Lower lobe of right lung (tissue), 2 donors: ENCODE data around the gene TRIM7. TPM values are rescaled to one million over a fixed set of nuclear protein-coding genes. Genes with fewer than 3 reads are reported as not detected.

ENCODE experiments used
- ATAC-seq, 2 donors: fragments of 200-7000 bp; cut with Tn5 transposase; one replicate each; pipeline ENCODE4 v1.9.1; 2020 to 2022; ENCODE audit warnings: mild to moderate bottlenecking in 2 of 2, moderate library complexity in 2 of 2
- DNase-seq: peaks from one replicate; pipeline ENCODE4 v3.0.0-alpha.2; 2020
- H3K27ac ChIP-seq: fragments of 200-600 bp; one replicate; pipeline ENCODE4 v1.8.0; 2022
- H3K27me3 ChIP-seq: fragments of 200-600 bp; one replicate; pipeline ENCODE4 v1.8.0; 2022; ENCODE audit warnings: low read depth
- H3K36me3 ChIP-seq: fragments of 200-600 bp; one replicate; pipeline ENCODE4 v1.8.0; 2022; ENCODE audit warnings: mild to moderate bottlenecking
- H3K4me1 ChIP-seq: fragments of 200-600 bp; one replicate; pipeline ENCODE4 v1.8.0; 2022
- H3K4me3 ChIP-seq: fragments of 200-600 bp; one replicate; pipeline ENCODE4 v1.8.0; 2022; ENCODE audit warnings: mild to moderate bottlenecking
- H3K9me3 ChIP-seq: fragments of 200-600 bp; one replicate; pipeline ENCODE4 v1.8.0; 2022
- CTCF ChIP-seq: fragments of 200-600 bp; IDR thresholded peaks from one replicate; pipeline ENCODE4 v1.8.0; 2022; ENCODE audit warnings: antibody characterized with exemption, mild to moderate bottlenecking
- intact Hi-C: fragments of 100-400 bp; cut with DNase I; formaldehyde crosslinking; loops from one replicate; pipeline ENCODE4 v1.11.0; 2022
- total RNA-seq: library from RNA; stranded (reverse); fragmentation: NEBNext Ultra II Directional; extraction: Animal tissue kit (Norgen Biotek cat#: 25700); gene quantifications from one replicate; pipeline ENCODE4 v1.2.1, GENCODE V29; 2021
- donor health status: DM: no; HTN: yes; CAD: no; lungs with severe emphysema.

The TRIM7 gene
- total RNA-seq, 1 donor from 2014 or later = 4.3 TPM

GRCh38 chr5:181230551-181230950 lies 25.6 kb upstream of the TRIM7 start:
- ATAC-seq (no peak), DNase-seq (no peak)
- Histone ChIP-seq H3K9me3 (no peaks in the 10 kb centered on the region), H3K4me1 (peaks cover 5% of the 10 kb centered on the region), H3K4me3 (no peak overlapping the region), H3K27ac (no peak overlapping the region), H3K27me3 (no peaks in the 10 kb centered on the region), H3K36me3 (peaks cover 69% of the 10 kb centered on the region)
- no peak for TF ChIP-seq CTCF
- intact Hi-C loops = no loop called here

GRCh38 chr5:181229996-181230395 lies 25.0 kb upstream of the TRIM7 start:
- Histone ChIP-seq H3K27ac (no peak overlapping the region), H3K9me3 (no peaks in the 10 kb centered on the region), H3K4me1 (peaks cover 10% of the 10 kb centered on the region), H3K27me3 (no peaks in the 10 kb centered on the region), H3K36me3 (peaks cover 64% of the 10 kb centered on the region), H3K4me3 (no peak overlapping the region)
- intact Hi-C loops = no loop called here
- TF ChIP-seq CTCF = no peak
- DNase-seq (no peak), ATAC-seq (no peak)

GRCh38 chr5:181224390-181225229 lies 19.6 kb upstream of the TRIM7 start:
- Histone ChIP-seq H3K4me3 (peak overlapping the region; percentile 84), H3K4me1 (peaks cover 35% of the 10 kb centered on the region), H3K27me3 (no peaks in the 10 kb centered on the region), H3K36me3 (peaks cover 18% of the 10 kb centered on the region), H3K27ac (peak overlapping the region; percentile 97), H3K9me3 (no peaks in the 10 kb centered on the region)
- ATAC-seq (no peak), DNase-seq (no peak)
- TF ChIP-seq CTCF = no peak
- intact Hi-C loops = no loop called here

GRCh38 chr5:181223729-181224389 lies 18.9 kb upstream of the TRIM7 start:
- no peak for TF ChIP-seq CTCF
- H3K4me3 ChIP-seq = peak overlapping the region; percentile 84
- no peaks in the 10 kb centered on the region for H3K9me3 ChIP-seq
- ATAC-seq (peak; percentile 3 to 8), DNase-seq (peak; percentile 83)
- intact Hi-C loops = no loop called here
- H3K4me1 ChIP-seq = peaks cover 35% of the 10 kb centered on the region
- peaks cover 12% of the 10 kb centered on the region for H3K36me3 ChIP-seq
- no peaks in the 10 kb centered on the region for H3K27me3 ChIP-seq
- peak overlapping the region; percentile 97 for H3K27ac ChIP-seq

- H3K9me3 ChIP-seq = no peaks in the 10 kb centered on the region
- ATAC-seq = peak; percentile 90 to 93
- H3K27ac ChIP-seq = peak within 1 kb of the TSS; percentile 97
- no peaks in the 10 kb centered on the region for H3K27me3 ChIP-seq
- H3K4me1 ChIP-seq = peaks cover 41% of the 10 kb centered on the region
- intact Hi-C loops = no loop called here
- TF ChIP-seq CTCF = peak; percentile 22
- H3K4me3 ChIP-seq = peak within 1 kb of the TSS; percentile 84
- peaks cover 12% of the 10 kb centered on the region for H3K36me3 ChIP-seq
- DNase-seq = peak; percentile 99
Measured at GRCh38 chr5:181223058-181223728, 18.2 kb upstream of the TRIM7 start, which contains the start of gene TRIM41. Gene TRIM41 (plus strand): TSS chr5:181223281. CDS start chr5:181224000, 719 bp downstream.
